ENCODE measurements around the gene DVL2. TPM values are rescaled to one million over a fixed set of nuclear protein-coding genes. Genes with fewer than 3 reads are reported as not detected.

DVL2 gene
- total RNA-seq, 1 experiment from 2014 or later = 133 TPM

- Histone ChIP-seq H3K4me3 (ENCODE audit: low read depth, low read length, poor library complexity, severe bottlenecking) (no peak overlapping the region), H3K27me3 (replicated peaks; ENCODE audit: insufficient read depth, low read depth, low read length, poor library complexity) (no peaks in the 10 kb centered on the region), H3K27ac (ENCODE audit: low read depth, low read length, poor library complexity, severe bottlenecking) (no peak overlapping the region), H3K36me3 (ENCODE audit: insufficient read depth, low read length, poor library complexity, severe bottlenecking) (peaks cover 81% of the 10 kb centered on the region), H3K9me3 (ENCODE audit: low read depth, low read length, poor library complexity, severe bottlenecking) (no peaks in the 10 kb centered on the region), H3K4me1 (ENCODE audit: insufficient read depth, low read length, poor library complexity, severe bottlenecking) (peaks cover 10% of the 10 kb centered on the region)
- ChIA-PET POLR2A (ENCODE audit: low non-redundant PET) (interaction anchor here (0.6 kb wide), 1 partner anchor 9 kb away, joined by 3 read pairs; no protein-coding TSS in a partner anchor), CTCF (no interaction called here)
- no peak for DNase-seq (ENCODE audit: low spot score)
- intact Hi-C loops (cut with micrococcal nuclease; ENCODE audit: unreplicated experiment) = no loop called here
- TF ChIP-seq, protein P1, sequence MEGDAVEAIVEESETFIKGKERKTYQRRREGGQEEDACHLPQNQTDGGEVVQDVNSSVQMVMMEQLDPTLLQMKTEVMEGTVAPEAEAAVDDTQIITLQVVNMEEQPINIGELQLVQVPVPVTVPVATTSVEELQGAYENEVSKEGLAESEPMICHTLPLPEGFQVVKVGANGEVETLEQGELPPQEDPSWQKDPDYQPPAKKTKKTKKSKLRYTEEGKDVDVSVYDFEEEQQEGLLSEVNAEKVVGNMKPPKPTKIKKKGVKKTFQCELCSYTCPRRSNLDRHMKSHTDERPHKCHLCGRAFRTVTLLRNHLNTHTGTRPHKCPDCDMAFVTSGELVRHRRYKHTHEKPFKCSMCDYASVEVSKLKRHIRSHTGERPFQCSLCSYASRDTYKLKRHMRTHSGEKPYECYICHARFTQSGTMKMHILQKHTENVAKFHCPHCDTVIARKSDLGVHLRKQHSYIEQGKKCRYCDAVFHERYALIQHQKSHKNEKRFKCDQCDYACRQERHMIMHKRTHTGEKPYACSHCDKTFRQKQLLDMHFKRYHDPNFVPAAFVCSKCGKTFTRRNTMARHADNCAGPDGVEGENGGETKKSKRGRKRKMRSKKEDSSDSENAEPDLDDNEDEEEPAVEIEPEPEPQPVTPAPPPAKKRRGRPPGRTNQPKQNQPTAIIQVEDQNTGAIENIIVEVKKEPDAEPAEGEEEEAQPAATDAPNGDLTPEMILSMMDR (conservative IDR thresholded peaks at IDR 0.05; ENCODE audit: low read depth, low read length) = no peak
- TF ChIP-seq EZH2 (IDR thresholded peaks at IDR 0.05; ENCODE audit: borderline replicate concordance, low read depth, low read length, poor library complexity, severe bottlenecking) = no peak
- BruUV-seq (replicated peaks) = no TSS peak
Measured at GRCh38 chr17:7224110-7224509, 10.2 kb downstream of the DVL2 start.

GRCh38 chr17:7223375-7223774 is 10.9 kb downstream of the DVL2 start:
- no TSS peak for BruUV-seq (replicated peaks)
- intact Hi-C loops (cut with micrococcal nuclease; ENCODE audit: unreplicated experiment) = no loop called here
- peaks cover 73% of the 10 kb centered on the region for H3K36me3 ChIP-seq (ENCODE audit: insufficient read depth, low read length, poor library complexity, severe bottlenecking)
- H3K27ac ChIP-seq (ENCODE audit: low read depth, low read length, poor library complexity, severe bottlenecking) = no peak overlapping the region
- H3K4me3 ChIP-seq (ENCODE audit: low read depth, low read length, poor library complexity, severe bottlenecking) = no peak overlapping the region
- no peaks in the 10 kb centered on the region for H3K9me3 ChIP-seq (ENCODE audit: low read depth, low read length, poor library complexity, severe bottlenecking)
- CTCF ChIA-PET = no interaction called here
- H3K27me3 ChIP-seq (replicated peaks; ENCODE audit: insufficient read depth, low read depth, low read length, poor library complexity) = no peaks in the 10 kb centered on the region
- POLR2A ChIA-PET (ENCODE audit: low non-redundant PET) = no interaction called here
- peaks cover 18% of the 10 kb centered on the region for H3K4me1 ChIP-seq (ENCODE audit: insufficient read depth, low read length, poor library complexity, severe bottlenecking)
- no peak for DNase-seq (ENCODE audit: low spot score)
- TF ChIP-seq, protein P1 (conservative IDR thresholded peaks at IDR 0.05; ENCODE audit: low read depth, low read length) = no peak
- no peak for TF ChIP-seq EZH2 (IDR thresholded peaks at IDR 0.05; ENCODE audit: borderline replicate concordance, low read depth, low read length, poor library complexity, severe bottlenecking)

- Histone ChIP-seq H3K9me3 (ENCODE audit: low read depth, low read length, poor library complexity, severe bottlenecking) (no peaks in the 10 kb centered on the region), H3K4me3 (ENCODE audit: low read depth, low read length, poor library complexity, severe bottlenecking) (no peak overlapping the region), H3K36me3 (ENCODE audit: insufficient read depth, low read length, poor library complexity, severe bottlenecking) (peaks cover 69% of the 10 kb centered on the region), H3K27ac (ENCODE audit: low read depth, low read length, poor library complexity, severe bottlenecking) (no peak overlapping the region), H3K4me1 (ENCODE audit: insufficient read depth, low read length, poor library complexity, severe bottlenecking) (peaks cover 22% of the 10 kb centered on the region), H3K27me3 (replicated peaks; ENCODE audit: insufficient read depth, low read depth, low read length, poor library complexity) (no peaks in the 10 kb centered on the region)
- DNase-seq (ENCODE audit: low spot score) = no peak
- POLR2A ChIA-PET (ENCODE audit: low non-redundant PET) = no interaction called here
- intact Hi-C loops (cut with micrococcal nuclease; ENCODE audit: unreplicated experiment) = no loop called here
- TF ChIP-seq, protein P1 (conservative IDR thresholded peaks at IDR 0.05; ENCODE audit: low read depth, low read length) = no peak
- no peak for TF ChIP-seq EZH2 (IDR thresholded peaks at IDR 0.05; ENCODE audit: borderline replicate concordance, low read depth, low read length, poor library complexity, severe bottlenecking)
- no TSS peak for BruUV-seq (replicated peaks)
- CTCF ChIA-PET = no interaction called here
Measured at GRCh38 chr17:7222972-7223292, 11.4 kb downstream of the DVL2 start.
